ENCODE data around the gene POMT2.
"Not testable (repeated sequence)": the region's sequence is repeated elsewhere in the genome, so short reads cannot be mapped to it uniquely, and the experiment has no call there.

The POMT2 gene

GRCh38 chr14:77302926-77303325 lies 17.8 kb downstream of the POMT2 start:
- peak in 2 of 56 donors; percentile 11 to 45 for DNase-seq

GRCh38 chr14:77301103-77301502 lies 19.6 kb downstream of the POMT2 start:
- peak in 55 of 56 donors; percentile 18 to 94 (median 80) for DNase-seq

- no peak for DNase-seq
Measured at GRCh38 chr14:77299771-77300170, 20.9 kb downstream of the POMT2 start.

- DNase-seq, result no peak
Measured at GRCh38 chr14:77296906-77297305, 23.8 kb downstream of the POMT2 start.

- no peak for DNase-seq
Measured at GRCh38 chr14:77296155-77296554, 24.5 kb downstream of the POMT2 start.

- no peak for DNase-seq
Measured at GRCh38 chr14:77290705-77291104, 30.0 kb downstream of the POMT2 start.

- DNase-seq, result no peak
Measured at GRCh38 chr14:77286576-77286975, 34.1 kb downstream of the POMT2 start.

GRCh38 chr14:77284466-77284865 lies 36.2 kb downstream of the POMT2 start:
- DNase-seq, result no peak

- no peak for DNase-seq
Measured at GRCh38 chr14:77284066-77284465, 36.6 kb downstream of the POMT2 start.

GRCh38 chr14:77281852-77282410 lies 38.8 kb downstream of the POMT2 start:
- no peak for DNase-seq

- DNase-seq, result not testable (repeated sequence)
Measured at GRCh38 chr14:77280921-77281320, 39.8 kb downstream of the POMT2 start.

GRCh38 chr14:77279719-77280118 lies 41.0 kb downstream of the POMT2 start:
- no peak for DNase-seq

GRCh38 chr14:77278461-77279230 lies 42.0 kb downstream of the POMT2 start:
- no peak for DNase-seq

GRCh38 chr14:77276959-77277358 lies 43.7 kb downstream of the POMT2 start:
- DNase-seq, result no peak

GRCh38 chr14:77276295-77276935 lies 44.3 kb downstream of the POMT2 start:
- DNase-seq, result no peak

GRCh38 chr14:77275601-77276017 lies 45.1 kb downstream of the POMT2 start:
- DNase-seq, result peak in 2 of 56 donors; percentile 6 to 26

- peak in 8 of 56 donors; percentile 3 to 26 (median 20) for DNase-seq
Measured at GRCh38 chr14:77275041-77275580, 45.6 kb downstream of the POMT2 start.

GRCh38 chr14:77273796-77274195 lies 46.9 kb downstream of the POMT2 start:
- no peak for DNase-seq

- no peak for DNase-seq
Measured at GRCh38 chr14:77272261-77272660, 48.4 kb downstream of the POMT2 start.

- DNase-seq, result no peak
Measured at GRCh38 chr14:77271113-77271710, 49.5 kb downstream of the POMT2 start, which contains the start of gene NGB. NGB (minus strand) TSS chr14:77271206; CDS start chr14:77270937, 269 bp downstream.

- DNase-seq, result no peak
Measured at GRCh38 chr14:77270361-77271112, 50.1 kb downstream of the POMT2 start.
